ENCODE results near the gene ARHGAP23. TPM values are rescaled to one million over a fixed set of nuclear protein-coding genes. Genes with fewer than 3 reads are reported as not detected.
"Not testable (repeated sequence)": the region's sequence is repeated elsewhere in the genome, so short reads cannot be mapped to it uniquely, and the experiment has no call there.

The ARHGAP23 gene
- total RNA-seq, 1 experiment from 2014 or later, result 97.9 TPM

DNA sequence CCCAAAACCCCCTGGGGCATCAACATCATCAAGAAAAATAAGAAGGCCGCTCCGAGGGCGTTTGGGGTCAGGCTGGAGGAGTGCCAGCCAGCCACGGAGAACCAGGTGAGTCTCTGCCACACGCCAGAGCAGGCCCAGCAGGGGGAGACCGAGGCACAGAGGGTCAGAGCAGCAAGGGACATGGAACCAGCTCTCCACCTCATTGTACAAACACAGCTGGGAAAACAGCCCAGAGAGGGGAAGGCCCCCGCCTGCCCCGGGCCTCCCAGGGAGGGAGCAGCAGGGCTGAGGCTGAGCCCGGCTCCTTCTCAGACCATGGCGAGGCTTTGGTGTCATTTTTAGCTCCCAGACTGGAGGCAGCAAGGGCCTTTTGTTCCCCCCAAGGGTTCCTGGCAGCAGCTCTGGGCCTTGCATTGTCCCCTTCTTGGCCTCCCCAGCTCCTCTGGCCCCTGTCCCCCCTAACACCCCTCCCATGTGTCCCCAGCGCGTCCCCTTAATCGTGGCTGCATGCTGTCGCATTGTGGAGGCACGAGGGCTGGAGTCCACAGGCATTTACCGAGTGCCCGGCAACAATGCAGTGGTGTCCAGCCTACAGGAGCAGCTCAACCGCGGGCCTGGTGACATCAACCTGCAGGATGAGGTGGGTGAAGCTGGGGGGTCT, 53.9 kb downstream of the ARHGAP23 start:
- H3K27me3 Mint-ChIP-seq (ENCODE audit: low read depth); H2BK20ac ChIP-seq (ENCODE audit: low read depth, low read length, poor library complexity, severe bottlenecking); H3T11ph ChIP-seq (ENCODE audit: low read length); H3K27ac ChIP-seq (ENCODE audit: insufficient read length, low read depth, low read length); H3K9me3 ChIP-seq (ENCODE audit: control insufficient read depth, low read depth, low read length); H4K8ac ChIP-seq (replicated peaks; ENCODE audit: insufficient read length, low read depth, low read length); H3K23me2 ChIP-seq (ENCODE audit: insufficient read length, low read depth, low read length, poor library complexity, severe bottlenecking); H4K5ac ChIP-seq (ENCODE audit: insufficient read length, low read depth, low read length); H3K9ac ChIP-seq (ENCODE audit: extremely low read depth, insufficient read length, low read length); H2AFZ ChIP-seq (ENCODE audit: low read length); H3K4ac ChIP-seq (ENCODE audit: low read depth, low read length); DNase-seq; H3K79me2 ChIP-seq (ENCODE audit: insufficient read depth, low read length); H3K56ac ChIP-seq (ENCODE audit: insufficient read length, low read depth, low read length); H3K4me3 Mint-ChIP-seq; H2BK15ac ChIP-seq (ENCODE audit: low read depth, low read length); H4K20me1 ChIP-seq (ENCODE audit: control insufficient read depth, insufficient read depth, insufficient read length); H2BK5ac ChIP-seq (ENCODE audit: insufficient read length, low read length); H3K18ac ChIP-seq (ENCODE audit: insufficient read length, low read depth, low read length); H3K23ac ChIP-seq (ENCODE audit: insufficient read length, low read depth, low read length); H2BK120ac ChIP-seq (ENCODE audit: low read depth, low read length, poor library complexity, severe bottlenecking); H3K27me3 ChIP-seq (ENCODE audit: insufficient read depth, low read length); H3K9me3 Mint-ChIP-seq; H2BK12ac ChIP-seq (ENCODE audit: insufficient read length, low read depth, low read length); H3K4me2 ChIP-seq (ENCODE audit: insufficient read depth, insufficient read length, low read length); H3K79me1 ChIP-seq (ENCODE audit: insufficient read depth, low read depth, low read length, poor library complexity, severe bottlenecking); H4K91ac ChIP-seq (ENCODE audit: insufficient read length, low read depth, low read length); H2AK5ac ChIP-seq (ENCODE audit: insufficient read length, low read length); H3K27ac Mint-ChIP-seq; H3K14ac ChIP-seq (ENCODE audit: insufficient read depth, low read length); H3K4me1 ChIP-seq (ENCODE audit: insufficient read depth, low read length): not testable (repeated sequence)
- Mint-ChIP-seq H3K4me1 (peaks cover 14 to 17% of the 10 kb centered on the region in 2 experiments), H3K36me3 (ENCODE audit: insufficient read depth in 1 of 3, low read depth in 3 of 3) (peaks cover 22 to 65% (median 33%) of the 10 kb centered on the region in 3 experiments)
- no CpG with 5 or more reads among the region's 19 CpGs for WGBS (ENCODE audit: extremely low coverage, insufficient read length, low lambda C conversion rate)

- not testable (repeated sequence) for H2BK15ac ChIP-seq (ENCODE audit: low read depth, low read length); H3K23me2 ChIP-seq (ENCODE audit: insufficient read length, low read depth, low read length, poor library complexity, severe bottlenecking); H4K20me1 ChIP-seq (ENCODE audit: control insufficient read depth, insufficient read depth, insufficient read length); H3K79me1 ChIP-seq (ENCODE audit: insufficient read depth, low read depth, low read length, poor library complexity, severe bottlenecking); H3K4me3 Mint-ChIP-seq; H2BK20ac ChIP-seq (ENCODE audit: low read depth, low read length, poor library complexity, severe bottlenecking); H3K27ac ChIP-seq (ENCODE audit: insufficient read length, low read depth, low read length); H2AK5ac ChIP-seq (ENCODE audit: insufficient read length, low read length); H3K79me2 ChIP-seq (ENCODE audit: insufficient read depth, low read length); H4K91ac ChIP-seq (ENCODE audit: insufficient read length, low read depth, low read length); H3K56ac ChIP-seq (ENCODE audit: insufficient read length, low read depth, low read length); H3T11ph ChIP-seq (ENCODE audit: low read length); H2BK120ac ChIP-seq (ENCODE audit: low read depth, low read length, poor library complexity, severe bottlenecking); H3K18ac ChIP-seq (ENCODE audit: insufficient read length, low read depth, low read length); H3K14ac ChIP-seq (ENCODE audit: insufficient read depth, low read length); H3K9ac ChIP-seq (ENCODE audit: extremely low read depth, insufficient read length, low read length); H3K27me3 ChIP-seq (ENCODE audit: insufficient read depth, low read length); H2AFZ ChIP-seq (ENCODE audit: low read length); H3K9me3 ChIP-seq (ENCODE audit: control insufficient read depth, low read depth, low read length); H3K23ac ChIP-seq (ENCODE audit: insufficient read length, low read depth, low read length); H3K27me3 Mint-ChIP-seq (ENCODE audit: low read depth); H2BK5ac ChIP-seq (ENCODE audit: insufficient read length, low read length); H3K4me1 ChIP-seq (ENCODE audit: insufficient read depth, low read length); H3K4ac ChIP-seq (ENCODE audit: low read depth, low read length); H2BK12ac ChIP-seq (ENCODE audit: insufficient read length, low read depth, low read length); H4K8ac ChIP-seq (replicated peaks; ENCODE audit: insufficient read length, low read depth, low read length); H3K9me3 Mint-ChIP-seq; H4K5ac ChIP-seq (ENCODE audit: insufficient read length, low read depth, low read length); DNase-seq; H3K4me2 ChIP-seq (ENCODE audit: insufficient read depth, insufficient read length, low read length)
- no CpG with 5 or more reads among the region's 8 CpGs for WGBS (ENCODE audit: extremely low coverage, insufficient read length, low lambda C conversion rate)
- peaks cover 23 to 69% (median 35%) of the 10 kb centered on the region in 3 experiments for H3K36me3 Mint-ChIP-seq (ENCODE audit: insufficient read depth in 1 of 3, low read depth in 3 of 3)
- H3K27ac Mint-ChIP-seq, result peak overlapping the region in 2 of 3 experiments; percentile 34 to 60; a peak in 2 of 7 replicates
- H3K4me1 Mint-ChIP-seq, result peaks cover 14 to 17% of the 10 kb centered on the region in 2 experiments
These were observed 54.4 kb downstream of the ARHGAP23 start for GRCh38 chr17:38482700-38483043.
